Tibial nerve (tissue), 4 donors: ENCODE results near the gene MRPS34.

Experiments
- EP300 ChIP-seq, 2 donors: sonication (generic); formaldehyde crosslinking; IDR thresholded peaks; one replicate each; pipeline ENCODE4 v1.6.1; 2017; ENCODE audit warnings: antibody characterized with exemption in 2 of 2, mild to moderate bottlenecking in 1 of 2
- POLR2A ChIP-seq, 2 donors: fragments of 450-650 bp; IDR thresholded peaks; one replicate each; pipeline ENCODE4 v1.6.1; 2017; ENCODE audit warnings: antibody characterized with exemption in 2 of 2, mild to moderate bottlenecking in 2 of 2, moderate library complexity in 2 of 2
- TF ChIP-seq, protein P1 (sequence below), 5 experiments: fragments of 200-600 bp in 3 of 5; fragments of 450-650 bp in 2 of 5; sonication (generic) in 3 of 5; IDR thresholded peaks; one replicate each; pipeline ENCODE4 v1.5.1; 2016 to 2019; ENCODE audit warnings: antibody characterized with exemption in 5 of 5, mild to moderate bottlenecking in 3 of 5, moderate library complexity in 2 of 5

DNA sequence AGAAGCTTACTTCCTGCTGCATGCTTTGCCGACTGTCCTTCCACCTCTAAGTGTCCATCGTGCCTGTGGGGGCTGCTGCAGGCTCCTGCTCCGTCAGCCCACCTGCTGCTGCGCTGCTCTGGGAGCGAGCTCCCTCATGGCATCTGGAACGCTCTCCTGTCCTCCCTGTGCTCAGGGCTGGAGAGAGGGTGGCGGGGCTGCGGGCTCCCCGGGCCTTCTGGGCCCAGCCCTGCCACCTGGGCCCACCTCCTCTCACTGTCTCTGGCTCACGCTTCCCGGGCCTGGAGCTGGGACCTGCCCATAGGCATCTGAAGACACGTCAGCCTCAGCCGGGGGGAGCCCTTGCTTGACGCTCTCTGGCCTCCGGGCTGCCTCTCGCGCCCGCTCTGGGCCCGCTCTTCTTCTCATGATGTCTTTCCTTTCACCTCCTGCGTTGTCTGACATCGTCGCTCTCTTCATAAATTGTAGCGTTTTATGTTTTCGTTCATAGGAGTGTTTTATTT, 28.5 kb downstream of the MRPS34 start:
- TF ChIP-seq POLR2A (IDR thresholded peaks at IDR 0.05) (no peak), EP300 (IDR thresholded peaks at IDR 0.05) (no peak)
- TF ChIP-seq, protein P1, sequence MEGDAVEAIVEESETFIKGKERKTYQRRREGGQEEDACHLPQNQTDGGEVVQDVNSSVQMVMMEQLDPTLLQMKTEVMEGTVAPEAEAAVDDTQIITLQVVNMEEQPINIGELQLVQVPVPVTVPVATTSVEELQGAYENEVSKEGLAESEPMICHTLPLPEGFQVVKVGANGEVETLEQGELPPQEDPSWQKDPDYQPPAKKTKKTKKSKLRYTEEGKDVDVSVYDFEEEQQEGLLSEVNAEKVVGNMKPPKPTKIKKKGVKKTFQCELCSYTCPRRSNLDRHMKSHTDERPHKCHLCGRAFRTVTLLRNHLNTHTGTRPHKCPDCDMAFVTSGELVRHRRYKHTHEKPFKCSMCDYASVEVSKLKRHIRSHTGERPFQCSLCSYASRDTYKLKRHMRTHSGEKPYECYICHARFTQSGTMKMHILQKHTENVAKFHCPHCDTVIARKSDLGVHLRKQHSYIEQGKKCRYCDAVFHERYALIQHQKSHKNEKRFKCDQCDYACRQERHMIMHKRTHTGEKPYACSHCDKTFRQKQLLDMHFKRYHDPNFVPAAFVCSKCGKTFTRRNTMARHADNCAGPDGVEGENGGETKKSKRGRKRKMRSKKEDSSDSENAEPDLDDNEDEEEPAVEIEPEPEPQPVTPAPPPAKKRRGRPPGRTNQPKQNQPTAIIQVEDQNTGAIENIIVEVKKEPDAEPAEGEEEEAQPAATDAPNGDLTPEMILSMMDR (IDR thresholded peaks at IDR 0.05), result no peak
